ENCODE data around the gene CSN1S1. TPM values are rescaled to one million over a fixed set of nuclear protein-coding genes. Genes with fewer than 3 reads are reported as not detected.

CSN1S1 gene
- total RNA-seq, 1 donor from 2014 or later, result not detected

DNA sequence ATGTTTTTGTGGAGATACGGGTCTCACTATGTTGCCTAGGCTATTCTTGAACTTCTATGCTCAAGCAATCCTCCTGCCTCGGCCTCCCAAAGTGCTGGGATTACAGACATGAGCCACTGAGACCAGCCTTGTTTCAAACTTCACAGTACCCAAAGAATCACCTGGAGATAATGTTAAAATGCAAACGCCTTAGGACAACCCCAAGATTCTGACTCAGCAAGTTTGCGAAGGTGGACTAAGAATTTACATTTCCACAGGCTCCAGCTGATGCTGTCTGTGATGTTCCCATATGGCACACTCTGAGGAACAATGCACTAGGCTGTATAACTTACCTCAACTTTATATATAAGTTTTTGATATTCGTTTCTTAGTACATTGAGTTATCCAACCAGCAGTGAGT lies 63.9 kb downstream of the CSN1S1 start:
- no peak for DNase-seq

DNA sequence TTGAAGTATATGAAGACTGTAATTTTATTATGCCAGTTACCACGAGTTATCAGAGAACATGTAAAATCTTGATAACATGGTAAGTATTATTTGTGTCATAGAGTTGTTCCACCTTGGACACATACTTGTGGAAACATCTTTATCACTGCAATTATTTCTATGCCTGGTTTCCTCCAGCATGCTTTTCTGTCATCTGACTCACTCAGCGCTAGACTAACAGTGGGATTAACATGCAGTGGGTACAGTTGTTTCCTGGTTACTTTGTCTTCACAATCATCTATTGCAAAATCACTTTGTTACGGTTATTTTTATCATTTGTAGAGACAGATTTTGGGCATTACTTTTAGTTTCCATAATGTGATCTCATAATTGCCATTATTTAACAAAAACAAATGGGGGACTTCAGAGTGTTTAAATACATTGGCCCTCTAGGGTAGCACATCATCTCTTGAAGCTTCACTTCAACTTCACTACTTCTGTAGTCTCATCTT lies 64.7 kb downstream of the CSN1S1 start, which contains the start of gene STATH:
Gene STATH, plus strand, starts transcription at position 441 of the 491 bp plus-strand sequence. CDS start 2,472 bp downstream, outside the sequence.
- DNase-seq, result no peak

Other genes starting within 250 kb of the CSN1S1 start
- gene SULT1B1, start 170.4 kb upstream of the CSN1S1 start, total RNA-seq, result 1.8 TPM
- gene SULT1E1, start 70.9 kb upstream of the CSN1S1 start, total RNA-seq, result 53.0 TPM
- not detected for gene CSN2, start 34.7 kb downstream of the CSN1S1 start, total RNA-seq
- not detected for gene STATH, start 64.9 kb downstream of the CSN1S1 start, total RNA-seq
- not detected for gene HTN3, start 97.4 kb downstream of the CSN1S1 start, total RNA-seq
- gene HTN1, start 119.4 kb downstream of the CSN1S1 start, total RNA-seq, result not detected
- not detected for gene PRR27, start 223.2 kb downstream of the CSN1S1 start, total RNA-seq

Data from skin of body (tissue), 2 donors.